Heart right ventricle (tissue), 16 donors: Measurements from ENCODE around the gene HMX3. TPM values are rescaled to one million over a fixed set of nuclear protein-coding genes. Genes with fewer than 3 reads are reported as not detected.

Experiments
- ATAC-seq, 8 donors: fragments of 200-7000 bp; cut with Tn5 transposase; one replicate each; pipeline ENCODE4 v1.9.1; 2020; ENCODE audit warnings: mild to moderate bottlenecking in 8 of 8, moderate library complexity in 8 of 8, moderate number of reproducible peaks in 1 of 8
- DNase-seq, 2 donors: peaks; one replicate each; pipeline ENCODE4 v3.0.0-alpha.2; 2020
- H3K27ac ChIP-seq, 10 donors: fragments of 200-600 bp; sonication (generic) in 2 of 10; one replicate each; pipeline versions ENCODE4 v1.5.0 to v1.8.0; 2020 to 2022; ENCODE audit warnings: mild to moderate bottlenecking in 3 of 10
- H3K27me3 ChIP-seq, 7 donors: fragments of 200-600 bp; one replicate each; pipeline ENCODE4 v1.8.0; 2021 to 2022; ENCODE audit warnings: mild to moderate bottlenecking in 2 of 7
- H3K36me3 ChIP-seq, 9 donors: fragments of 200-600 bp; sonication (generic) in 1 of 9; one replicate each; pipeline versions ENCODE4 v1.5.0 to v1.8.0; 2020 to 2022; ENCODE audit warnings: mild to moderate bottlenecking in 2 of 9
- H3K4me1 ChIP-seq, 9 donors: fragments of 200-600 bp; sonication (generic) in 1 of 9; one replicate each; pipeline versions ENCODE4 v1.5.0 to v1.8.0; 2020 to 2022; ENCODE audit warnings: mild to moderate bottlenecking in 4 of 9
- H3K4me3 ChIP-seq, 10 donors: fragments of 200-600 bp; sonication (generic) in 2 of 10; one replicate each; pipeline versions ENCODE4 v1.5.0 to v1.8.0; 2020 to 2022; ENCODE audit warnings: mild to moderate bottlenecking in 7 of 10, moderate library complexity in 2 of 10
- H3K9me3 ChIP-seq, 11 donors: fragments of 200-600 bp in 10 of 11; sonication (generic) in 2 of 11; one replicate each; pipeline versions ENCODE4 v1.5.0 to v1.8.0; 2013 to 2022; ENCODE audit warnings: mild to moderate bottlenecking in 2 of 11, control low read depth in 1 of 11, moderate library complexity in 1 of 11
- WGBS, 2 donors: extraction: QIAGEN DNeasy Blood & Tissue Kit; methylation state at CpG; one replicate each; pipeline ENCODE4 v1.1.7; 2013; ENCODE audit warnings: inconsistent platforms in 1 of 2; 5-methylcytosine and 5-hydroxymethylcytosine counted together
- intact Hi-C, 10 donors: fragments of 100-400 bp; cut with DNase I; formaldehyde crosslinking; loops; one replicate each; pipeline versions ENCODE4 v1.11.1 to v1.14.2; 2022
- polyA plus RNA-seq, 2 donors: library from polyadenylated mRNA; stranded (reverse); fragments of 200-250 nt; gene quantifications; one replicate each; pipeline ENCODE4 v1.2.3, GENCODE V29; 2013
- total RNA-seq, 10 donors: library from RNA; stranded (reverse); fragmentation: NEBNext Ultra II Directional in 3 of 10; extraction: Animal tissue kit (Norgen Biotek cat#: 25700) in 3 of 10; gene quantifications; one replicate each; pipeline versions ENCODE4 v1.2.1 to v1.2.4, GENCODE V29; 2021 to 2023
- TF ChIP-seq, protein P1 (sequence below), 9 donors: fragments of 200-600 bp; sonication (generic) in 2 of 9; IDR thresholded peaks; one replicate each; pipeline versions ENCODE4 v1.5.0 to v1.8.0; 2021 to 2022; ENCODE audit warnings: antibody characterized with exemption in 9 of 9, mild to moderate bottlenecking in 5 of 9, moderate library complexity in 1 of 9
- donor health status: Arrhythmogenic right ventricular cardiomyopathy.
- donor health status: ischemic (EF 13 %, LVEDD 7.1; RV severe dilation, severe dysfunction).
- donor health status: healthy with polysubstance abuse.
- donor health status: DM: no; HTN: yes; CAD: no.
- donor health status: DM: no; HTN: no; CAD: no.
- donor health status: ischemic (EF 25% LVEDD 6.9; RV normal size, moderate dysfunction).
- donor health status: ischemic (EF 25% LVEDD 5.7; RV mildly dilated, moderate dysfunction).
- donor health status: healthy.
- donor health status: DM: yes; HTN: yes; CAD: no.
- donor health status: Ischemic cardiomyopathy.
- donor health status: ischemic (EF 35%, LVEDD 5.7; RV mildly dilated, moderate dysfunction).
- donor health status: nonischemic (EF 11% LVEDD 7.7; RV severe dilation, severe dysfunction).
- donor health status: DM: yes; HTN: yes; CAD: no.
- donor health status: PGD.
- donor health status: ischemic (EF 29% LVEDD 5.4; RV normal size, mild dysfunction).
- donor health status: nonischemic (EF 23%, LVEDD 6.1; RV moderate dilation, normal function).

Gene HMX3
- total and polyA plus RNA-seq, 12 donors: not detected

GRCh38 chr10:123150271-123150985, 14.7 kb downstream of the HMX3 start:
- Histone ChIP-seq H3K27ac (no peak overlapping the region), H3K4me1 (peaks cover 11 to 64% (median 47%) of the 10 kb centered on the region in 9 donors), H3K9me3 (no peaks in the 10 kb centered on the region), H3K36me3 (peaks cover 0 to 4% (median 0%) of the 10 kb centered on the region in 9 donors), H3K27me3 (peaks cover 52 to 81% (median 81%) of the 10 kb centered on the region in 7 donors), H3K4me3 (peak overlapping the region in 9 of 10 donors; percentile 3 to 52 (median 42))
- ATAC-seq (no peak), DNase-seq (no peak)
- TF ChIP-seq, protein P1, sequence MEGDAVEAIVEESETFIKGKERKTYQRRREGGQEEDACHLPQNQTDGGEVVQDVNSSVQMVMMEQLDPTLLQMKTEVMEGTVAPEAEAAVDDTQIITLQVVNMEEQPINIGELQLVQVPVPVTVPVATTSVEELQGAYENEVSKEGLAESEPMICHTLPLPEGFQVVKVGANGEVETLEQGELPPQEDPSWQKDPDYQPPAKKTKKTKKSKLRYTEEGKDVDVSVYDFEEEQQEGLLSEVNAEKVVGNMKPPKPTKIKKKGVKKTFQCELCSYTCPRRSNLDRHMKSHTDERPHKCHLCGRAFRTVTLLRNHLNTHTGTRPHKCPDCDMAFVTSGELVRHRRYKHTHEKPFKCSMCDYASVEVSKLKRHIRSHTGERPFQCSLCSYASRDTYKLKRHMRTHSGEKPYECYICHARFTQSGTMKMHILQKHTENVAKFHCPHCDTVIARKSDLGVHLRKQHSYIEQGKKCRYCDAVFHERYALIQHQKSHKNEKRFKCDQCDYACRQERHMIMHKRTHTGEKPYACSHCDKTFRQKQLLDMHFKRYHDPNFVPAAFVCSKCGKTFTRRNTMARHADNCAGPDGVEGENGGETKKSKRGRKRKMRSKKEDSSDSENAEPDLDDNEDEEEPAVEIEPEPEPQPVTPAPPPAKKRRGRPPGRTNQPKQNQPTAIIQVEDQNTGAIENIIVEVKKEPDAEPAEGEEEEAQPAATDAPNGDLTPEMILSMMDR (IDR thresholded peaks at IDR 0.05): no peak
- intact Hi-C loops: loop anchor here in 2 of 10 donors (10.0 kb wide), 2 partner anchors 146 to 166 kb away; partner anchors contain the start of genes ACADSB (in 1 of the 2), IKZF5 (in 1 of the 2) and PSTK (in 1 of the 2)
- 3 to 7% methylated on average over 34 of the region's 34 CpGs for WGBS, 2 donors

DNA sequence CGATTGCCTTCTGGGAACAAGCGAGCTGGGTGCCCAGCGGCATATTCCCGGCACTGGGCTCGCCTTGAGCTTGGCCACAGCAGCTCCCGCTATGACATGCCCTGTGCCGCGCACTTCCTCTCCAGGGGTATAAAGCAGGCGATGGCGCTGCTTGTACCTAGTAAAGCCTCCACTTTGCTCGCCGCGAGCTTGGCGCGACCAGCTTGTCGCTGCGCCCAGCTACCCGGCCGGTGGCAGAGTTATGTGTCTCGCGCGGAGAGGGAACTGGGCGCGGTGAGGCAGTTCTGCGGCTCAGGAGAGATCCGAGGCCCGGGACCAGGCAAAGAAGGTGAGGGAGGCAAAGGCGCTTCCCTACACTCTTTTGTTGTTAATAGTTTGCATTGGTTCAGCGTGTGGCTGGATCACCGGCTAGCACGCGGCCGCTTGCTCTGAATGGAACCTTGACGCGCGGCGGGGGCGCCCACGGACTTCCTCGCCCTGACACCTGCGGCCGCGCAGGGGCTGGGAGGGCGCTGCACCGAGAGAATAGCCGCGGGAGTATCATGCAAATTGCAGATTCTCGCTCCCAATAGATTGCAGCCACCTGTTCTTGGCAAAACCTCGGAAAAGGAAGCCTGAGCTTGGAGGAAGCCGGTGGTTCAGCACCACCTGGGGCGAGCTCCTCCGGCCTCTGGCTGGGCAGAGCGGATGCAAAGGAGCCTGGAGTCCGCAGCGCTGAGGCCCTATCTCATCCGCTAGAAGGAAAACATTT, 15.4 kb downstream of the HMX3 start:
- DNase-seq (no peak), ATAC-seq (no peak)
- no peak overlapping the region for H3K27ac ChIP-seq
- TF ChIP-seq, protein P1 (IDR thresholded peaks at IDR 0.05): no peak
- peaks cover 45 to 74% (median 73%) of the 10 kb centered on the region in 7 donors for H3K27me3 ChIP-seq
- 2% methylated on average over 56 of the region's 56 CpGs for WGBS, 2 donors
- intact Hi-C loops: loop anchor here in 2 of 10 donors (10.0 kb wide), 2 partner anchors 146 to 166 kb away; partner anchors contain the start of genes ACADSB (in 1 of the 2), IKZF5 (in 1 of the 2) and PSTK (in 1 of the 2)
- H3K9me3 ChIP-seq: no peaks in the 10 kb centered on the region
- H3K36me3 ChIP-seq: peaks cover 0 to 12% (median 2%) of the 10 kb centered on the region in 9 donors
- peaks cover 11 to 68% (median 52%) of the 10 kb centered on the region in 9 donors for H3K4me1 ChIP-seq
- H3K4me3 ChIP-seq: peak overlapping the region in 9 of 10 donors; percentile 2 to 52 (median 16)

GRCh38 chr10:123151737-123152135, 16.0 kb downstream of the HMX3 start:
- ATAC-seq: no peak
- peaks cover 42 to 68% (median 68%) of the 10 kb centered on the region in 7 donors for H3K27me3 ChIP-seq
- TF ChIP-seq, protein P1 (IDR thresholded peaks at IDR 0.05): no peak
- no peak overlapping the region for H3K27ac ChIP-seq
- no peak for DNase-seq
- 19 to 20% methylated on average over 7 of the region's 7 CpGs for WGBS, 2 donors
- peaks cover 0 to 18% (median 7%) of the 10 kb centered on the region in 9 donors for H3K36me3 ChIP-seq
- H3K4me1 ChIP-seq: peaks cover 11 to 70% (median 52%) of the 10 kb centered on the region in 9 donors
- H3K9me3 ChIP-seq: no peaks in the 10 kb centered on the region
- H3K4me3 ChIP-seq: no peak overlapping the region
- intact Hi-C loops: loop anchor here in 2 of 10 donors (10.0 kb wide), 2 partner anchors 147 to 167 kb away; partner anchors contain the start of genes ACADSB (in 1 of the 2), IKZF5 (in 1 of the 2) and PSTK (in 1 of the 2)
